Thymus (tissue), 14 donors: ENCODE measurements around the gene ST8SIA5. TPM values are rescaled to one million over a fixed set of nuclear protein-coding genes. Genes with fewer than 3 reads are reported as not detected.
A peak's percentile ranks its signal among the peaks of the same experiment; 100 is the strongest.
"Not testable (repeated sequence)": the region's sequence is repeated elsewhere in the genome, so short reads cannot be mapped to it uniquely, and the experiment has no call there.

Experiments
- DNase-seq, 9 donors: peaks; one replicate each; pipeline ENCODE4 v3.0.0-alpha.2; 2013; ENCODE audit warnings: low spot score in 9 of 9, low read depth in 6 of 9, missing footprints in 1 of 9
- H3K27ac ChIP-seq, 2 donors: one replicate each; pipeline ENCODE4 v1.5.1; 2013; ENCODE audit warnings: control low read depth in 1 of 2, low read depth in 1 of 2, low read length in 1 of 2, mild to moderate bottlenecking in 1 of 2, moderate library complexity in 1 of 2
- H3K27me3 ChIP-seq, 2 donors: one replicate each; pipeline ENCODE4 v1.5.1; 2013; ENCODE audit warnings: low read length in 1 of 2; ENCODE audit not compliant: control insufficient read depth in 2 of 2, insufficient read depth in 1 of 2
- H3K36me3 ChIP-seq, 2 donors: one replicate each; pipeline ENCODE4 v1.5.1; 2013; ENCODE audit warnings: low read length in 1 of 2, mild to moderate bottlenecking in 1 of 2, moderate library complexity in 1 of 2; ENCODE audit not compliant: control insufficient read depth in 2 of 2, insufficient read depth in 2 of 2
- H3K4me1 ChIP-seq, 2 donors: one replicate each; pipeline ENCODE4 v1.5.1; 2013; ENCODE audit warnings: low read length in 2 of 2; ENCODE audit not compliant: control insufficient read depth in 2 of 2, insufficient read depth in 2 of 2
- H3K4me3 ChIP-seq, 2 donors: one replicate each; pipeline ENCODE4 v1.5.1; 2013; ENCODE audit warnings: low read length in 2 of 2, control low read depth in 1 of 2, mild to moderate bottlenecking in 1 of 2
- H3K9me3 ChIP-seq, 2 donors: one replicate each; pipeline ENCODE4 v1.5.1; 2013; ENCODE audit warnings: low read length in 1 of 2, mild to moderate bottlenecking in 1 of 2; ENCODE audit not compliant: control insufficient read depth in 2 of 2, insufficient read depth in 1 of 2
- WGBS: extraction: QIAGEN DNeasy Blood & Tissue Kit; methylation state at CpG from one replicate; pipeline ENCODE4 v1.1.7; 2013; 5-methylcytosine and 5-hydroxymethylcytosine counted together
- long read RNA-seq, 10 donors: transcript quantifications; one replicate each; lab custom pipeline, GENCODE V29; 2026
- polyA plus RNA-seq: library from polyadenylated mRNA; stranded (reverse); fragments of 200-250 nt; gene quantifications from one replicate; pipeline ENCODE4 v1.2.3, GENCODE V29; 2013
- total RNA-seq: library from RNA; stranded (reverse); fragments of 120-200 nt; gene quantifications from one replicate; pipeline ENCODE4 v1.2.4, GENCODE V29; 2013
- donor health status: healthy.

ST8SIA5 gene, protein sequence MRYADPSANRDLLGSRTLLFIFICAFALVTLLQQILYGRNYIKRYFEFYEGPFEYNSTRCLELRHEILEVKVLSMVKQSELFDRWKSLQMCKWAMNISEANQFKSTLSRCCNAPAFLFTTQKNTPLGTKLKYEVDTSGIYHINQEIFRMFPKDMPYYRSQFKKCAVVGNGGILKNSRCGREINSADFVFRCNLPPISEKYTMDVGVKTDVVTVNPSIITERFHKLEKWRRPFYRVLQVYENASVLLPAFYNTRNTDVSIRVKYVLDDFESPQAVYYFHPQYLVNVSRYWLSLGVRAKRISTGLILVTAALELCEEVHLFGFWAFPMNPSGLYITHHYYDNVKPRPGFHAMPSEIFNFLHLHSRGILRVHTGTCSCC
- total RNA-seq (0.05 TPM), polyA plus RNA-seq (0.23 TPM)
- long read RNA-seq, donor 1, result 0 reads
- long read RNA-seq, donor 2, result 0 reads
- long read RNA-seq, donor 3, result 0 reads
- long read RNA-seq, donor 4, result 0 reads
- long read RNA-seq, donor 5, result 0 reads
- long read RNA-seq, donor 6, result 0 reads
- long read RNA-seq, donor 7, result 0 reads
- long read RNA-seq, donor 8, result 0 reads
- long read RNA-seq, donor 9, result 0 reads
- long read RNA-seq, donor 10, result 0 reads

DNA sequence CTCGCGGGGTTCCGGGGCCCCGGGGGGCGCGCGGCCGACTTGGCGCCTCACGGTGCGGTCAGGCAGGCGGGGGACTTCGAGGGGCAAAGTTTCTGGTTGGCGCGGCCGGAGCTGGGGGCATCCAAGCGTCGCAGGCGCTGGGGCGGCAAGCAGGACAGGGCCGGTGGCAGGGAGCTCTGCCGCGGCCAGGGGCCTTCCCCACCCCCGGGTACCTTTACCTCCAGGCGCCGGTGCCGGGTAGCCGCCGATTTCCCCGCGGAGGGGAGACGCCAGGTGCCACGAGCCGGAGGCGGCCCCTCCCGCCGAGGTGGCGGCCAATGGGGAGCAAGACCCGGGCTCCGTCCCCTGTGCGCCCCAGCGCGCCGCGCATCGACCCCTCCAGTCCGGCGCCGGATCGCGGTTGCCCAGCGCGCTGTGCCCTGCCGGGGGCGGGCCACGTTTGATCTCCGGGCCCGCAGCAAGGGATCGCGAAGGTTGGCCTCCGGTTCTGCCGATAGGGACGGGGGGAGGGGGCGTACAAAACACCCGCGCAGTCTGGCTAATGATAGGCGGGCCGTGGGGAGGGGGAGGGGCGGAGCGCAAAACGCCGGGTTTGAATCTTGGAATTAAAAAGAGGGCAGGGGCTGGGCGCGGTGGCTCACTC is at the start of gene ST8SIA5:
Gene ST8SIA5, minus strand, starts transcription at position 495 of the 643 bp plus-strand sequence. CDS start 545 bp downstream, outside the sequence.
- no peaks in the 10 kb centered on the region for H3K9me3 ChIP-seq
- 2% methylated on average over 74 of the region's 74 CpGs for WGBS
- H3K27ac ChIP-seq, result no peak within 1 kb of the TSS
- no peaks in the 10 kb centered on the region for H3K36me3 ChIP-seq
- no peak for DNase-seq
- H3K27me3 ChIP-seq, result peaks cover 46 to 74% of the 10 kb centered on the region in 2 donors
- peak within 1 kb of the TSS in 1 of 2 donors; percentile 15 for H3K4me3 ChIP-seq
- H3K4me1 ChIP-seq, result no peaks in the 10 kb centered on the region

DNA sequence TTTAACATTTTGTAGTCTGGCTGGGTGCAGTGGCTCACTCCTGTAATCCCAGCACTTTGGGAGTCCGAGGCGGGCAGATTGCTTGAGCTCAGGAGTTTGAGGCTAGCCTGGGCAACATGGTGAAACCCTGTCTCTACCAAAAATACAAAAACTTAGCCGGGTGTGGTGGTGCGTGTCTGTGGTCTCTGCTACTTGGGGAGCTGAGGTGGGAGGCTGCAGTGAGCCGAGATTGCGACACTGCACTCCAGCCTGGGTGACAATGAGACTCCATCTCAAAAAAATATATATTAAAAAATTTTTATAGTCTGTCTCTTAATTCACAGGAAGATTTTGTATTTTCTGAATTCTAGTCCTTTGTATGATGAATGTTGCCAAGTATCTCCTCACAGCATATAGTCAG is 39.1 kb upstream of the ST8SIA5 start:
- 97% methylated on average over 6 of the region's 6 CpGs for WGBS

DNA sequence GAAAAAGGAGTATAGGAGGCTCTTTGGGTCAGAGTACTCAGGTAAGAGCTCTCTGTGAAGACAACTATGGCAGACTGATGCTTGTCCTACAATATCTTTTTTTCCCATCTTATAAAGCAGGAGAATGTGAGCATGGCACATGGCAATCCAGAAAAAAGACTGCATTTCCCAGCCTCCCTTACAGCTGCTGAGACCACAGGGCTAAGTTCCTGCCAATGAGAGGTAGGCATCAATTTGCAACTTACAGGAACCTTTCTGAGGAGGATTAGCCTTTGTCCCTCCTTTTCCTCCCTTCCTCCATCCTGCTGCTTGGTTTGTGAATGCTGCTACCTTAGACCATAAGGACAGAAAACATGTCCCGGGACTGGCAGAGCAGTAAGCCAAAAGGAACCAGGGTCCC is 37.8 kb upstream of the ST8SIA5 start:
- Histone ChIP-seq H3K36me3 (no peaks in the 10 kb centered on the region), H3K27ac (no peak overlapping the region), H3K9me3 (no peaks in the 10 kb centered on the region), H3K4me3 (no peak overlapping the region), H3K4me1 (no peaks in the 10 kb centered on the region), H3K27me3 (no peaks in the 10 kb centered on the region)
- 93% methylated on average over 1 of the region's 1 CpG for WGBS
- DNase-seq, result no peak

More for the DNA sequence above, 39.1 kb upstream of the ST8SIA5 start:
- DNase-seq, H3K27me3 ChIP-seq, H3K4me3 ChIP-seq, H3K4me1 ChIP-seq, H3K9me3 ChIP-seq, H3K36me3 ChIP-seq, H3K27ac ChIP-seq: not testable (repeated sequence)

DNA sequence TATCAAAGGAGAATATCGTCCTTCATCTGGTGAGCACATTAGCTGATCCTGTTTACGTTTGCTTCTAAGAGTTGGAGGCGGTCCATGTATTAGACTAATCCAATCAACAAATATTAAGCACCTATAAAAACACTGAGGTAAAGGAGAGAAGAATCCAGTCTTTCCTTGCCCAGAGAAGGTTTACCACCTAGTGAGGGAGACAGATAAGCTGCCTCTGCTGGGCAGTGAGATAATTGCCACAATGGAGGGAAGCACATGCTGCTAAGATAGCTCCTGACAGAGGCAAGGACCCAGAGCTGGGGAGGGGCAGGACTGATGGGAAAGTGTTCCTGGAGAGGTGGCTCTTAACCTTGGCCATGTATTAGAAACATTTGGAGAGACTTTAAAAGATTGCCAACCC is 36.7 kb upstream of the ST8SIA5 start:
- no peaks in the 10 kb centered on the region for H3K9me3 ChIP-seq
- no peaks in the 10 kb centered on the region for H3K4me1 ChIP-seq
- no peak for DNase-seq
- no peak overlapping the region for H3K4me3 ChIP-seq
- H3K36me3 ChIP-seq, result no peaks in the 10 kb centered on the region
- WGBS, result 96% methylated on average over 3 of the region's 3 CpGs
- no peaks in the 10 kb centered on the region for H3K27me3 ChIP-seq
- no peak overlapping the region for H3K27ac ChIP-seq

DNA sequence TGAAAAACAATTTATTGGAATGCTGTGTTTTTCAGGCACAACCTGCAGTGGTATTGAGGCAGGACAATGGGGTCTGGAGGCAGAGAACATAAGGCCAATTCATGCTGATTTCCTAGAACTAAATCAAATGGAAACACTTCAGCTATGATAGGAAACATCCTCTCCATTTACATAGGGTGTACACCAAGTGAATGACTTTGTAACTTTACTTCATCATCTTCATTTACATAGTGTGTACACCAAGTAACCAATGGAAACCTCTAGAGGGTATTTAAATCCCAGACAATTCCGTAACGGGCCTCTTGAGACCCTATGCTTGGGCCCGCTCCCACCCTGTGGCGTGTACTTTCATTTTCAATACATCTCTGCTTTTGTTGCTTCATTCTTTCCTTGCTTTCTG is 32.2 kb upstream of the ST8SIA5 start:
- no peaks in the 10 kb centered on the region for H3K36me3 ChIP-seq
- no peaks in the 10 kb centered on the region for H3K27me3 ChIP-seq
- H3K4me1 ChIP-seq, result no peaks in the 10 kb centered on the region
- H3K27ac ChIP-seq, result no peak overlapping the region
- H3K9me3 ChIP-seq, result no peaks in the 10 kb centered on the region
- DNase-seq, result no peak
- 97% methylated on average over 4 of the region's 4 CpGs for WGBS
- no peak overlapping the region for H3K4me3 ChIP-seq

DNA sequence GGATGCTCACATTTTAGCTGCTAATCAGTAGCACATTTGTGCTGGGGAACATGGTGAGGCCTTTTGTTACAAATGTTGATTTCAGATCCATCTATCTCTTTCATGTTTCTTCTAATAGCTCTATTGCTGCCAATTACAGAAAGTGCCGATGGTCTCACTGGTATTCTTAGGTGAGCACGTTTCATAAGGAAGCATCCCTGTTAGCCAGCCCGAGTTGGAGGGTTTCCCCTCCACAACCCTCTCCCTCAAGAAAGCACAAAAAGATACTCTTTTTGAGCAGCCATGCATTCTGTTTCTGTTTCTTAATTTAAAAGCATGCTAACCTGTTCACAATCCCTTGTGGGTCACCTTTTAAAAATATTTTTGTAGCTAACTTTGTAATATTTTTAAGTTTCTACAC is 30.8 kb upstream of the ST8SIA5 start:
- 90% methylated on average over 3 of the region's 3 CpGs for WGBS
- no peaks in the 10 kb centered on the region for H3K36me3 ChIP-seq
- no peaks in the 10 kb centered on the region for H3K4me1 ChIP-seq
- H3K27me3 ChIP-seq, result no peaks in the 10 kb centered on the region
- no peaks in the 10 kb centered on the region for H3K9me3 ChIP-seq
- DNase-seq, result no peak
- H3K4me3 ChIP-seq, result no peak overlapping the region
- H3K27ac ChIP-seq, result no peak overlapping the region

DNA sequence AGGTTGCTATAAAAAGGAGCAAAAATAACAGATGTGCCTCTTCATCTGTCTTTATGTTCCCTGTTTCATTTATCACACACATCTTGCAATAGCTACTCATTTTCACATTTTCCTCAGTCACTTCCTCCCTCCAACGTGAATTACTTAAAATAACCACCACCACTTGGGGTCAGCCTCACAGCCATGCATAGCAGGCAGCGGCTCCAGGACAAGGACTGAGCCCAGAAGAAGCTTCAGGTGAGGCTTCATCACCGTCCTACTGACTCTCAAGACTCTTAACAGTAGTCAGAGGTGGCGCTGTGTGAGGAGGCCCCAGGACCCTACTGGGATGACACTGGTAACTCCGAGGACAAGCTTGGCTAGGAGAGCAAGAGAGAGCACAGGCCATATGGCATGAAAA is 15.5 kb upstream of the ST8SIA5 start:
- Histone ChIP-seq H3K27ac (no peak overlapping the region), H3K27me3 (no peaks in the 10 kb centered on the region), H3K4me1 (no peaks in the 10 kb centered on the region), H3K4me3 (no peak overlapping the region), H3K9me3 (no peaks in the 10 kb centered on the region), H3K36me3 (no peaks in the 10 kb centered on the region)
- WGBS, result 55% methylated on average over 5 of the region's 5 CpGs
- no peak for DNase-seq

DNA sequence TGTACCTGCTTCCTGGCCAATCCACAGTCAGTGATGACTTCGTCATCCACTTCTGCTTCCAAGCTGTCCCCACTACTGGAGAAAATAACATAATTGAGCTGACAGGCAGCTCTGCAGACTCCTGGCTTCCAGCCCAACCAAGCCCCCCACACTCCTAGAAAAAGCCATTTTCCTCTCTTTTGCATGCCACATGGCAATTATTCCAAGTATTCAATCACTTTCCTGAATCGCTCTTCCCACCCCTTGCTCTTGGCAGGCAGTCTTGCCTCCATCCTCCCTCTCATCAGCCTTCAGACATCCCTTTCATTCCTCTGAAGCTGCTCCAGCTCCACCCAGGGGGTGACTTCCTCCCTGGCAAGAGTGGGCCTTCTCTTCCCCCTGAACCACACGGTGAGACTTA is 14.3 kb upstream of the ST8SIA5 start:
- Histone ChIP-seq H3K27ac (no peak overlapping the region), H3K4me1 (no peaks in the 10 kb centered on the region), H3K9me3 (no peaks in the 10 kb centered on the region), H3K27me3 (no peaks in the 10 kb centered on the region), H3K36me3 (no peaks in the 10 kb centered on the region), H3K4me3 (no peak overlapping the region)
- WGBS, result 68% methylated on average over 3 of the region's 3 CpGs
- no peak for DNase-seq

DNA sequence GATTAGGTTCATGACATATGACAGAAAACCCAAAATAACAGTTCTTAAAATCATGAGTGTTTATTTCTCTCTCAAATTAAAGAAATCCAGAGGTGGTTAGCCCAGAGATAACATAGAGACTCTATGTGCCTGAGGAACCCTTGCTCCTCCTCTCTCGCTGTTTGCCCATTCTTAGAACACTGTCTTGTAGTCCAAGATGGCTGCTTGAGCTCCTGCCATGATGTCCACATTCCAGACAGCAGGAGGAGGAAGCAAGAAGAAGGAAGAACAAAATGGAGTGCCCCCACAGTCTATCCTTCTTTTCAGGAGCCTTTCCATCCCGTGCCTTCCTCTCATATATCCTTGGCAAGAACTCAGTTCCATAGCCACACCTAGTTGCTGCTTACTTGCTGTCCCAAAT is 13.9 kb upstream of the ST8SIA5 start:
- Histone ChIP-seq H3K4me1 (no peaks in the 10 kb centered on the region), H3K27me3 (no peaks in the 10 kb centered on the region), H3K4me3 (no peak overlapping the region), H3K27ac (no peak overlapping the region), H3K9me3 (no peaks in the 10 kb centered on the region), H3K36me3 (no peaks in the 10 kb centered on the region)
- 96% methylated on average over 2 of the region's 2 CpGs for WGBS
- DNase-seq, result no peak
